Skin of body (tissue), 2 donors: ENCODE data around the gene TUBA3D. TPM values are rescaled to one million over a fixed set of nuclear protein-coding genes. Genes with fewer than 3 reads are reported as not detected.
"Not testable (repeated sequence)": the region's sequence is repeated elsewhere in the genome, so short reads cannot be mapped to it uniquely, and the experiment has no call there.

Experiments
- DNase-seq: peaks from one replicate; lab custom pipeline; 2025; lab: John Stamatoyannopoulos, UW
- total RNA-seq: library from RNA; depleted of rRNA; stranded (reverse); fragments of >200 nt; gene quantifications from one replicate; pipeline ENCODE4 v1.2.3, GENCODE V29; 2014

Gene TUBA3D
- total RNA-seq, 1 donor from 2014 or later, result not detected

- not testable (repeated sequence) for DNase-seq
Measured at GRCh38 chr2:131483981-131484820, 8.3 kb downstream of the TUBA3D start.

DNA sequence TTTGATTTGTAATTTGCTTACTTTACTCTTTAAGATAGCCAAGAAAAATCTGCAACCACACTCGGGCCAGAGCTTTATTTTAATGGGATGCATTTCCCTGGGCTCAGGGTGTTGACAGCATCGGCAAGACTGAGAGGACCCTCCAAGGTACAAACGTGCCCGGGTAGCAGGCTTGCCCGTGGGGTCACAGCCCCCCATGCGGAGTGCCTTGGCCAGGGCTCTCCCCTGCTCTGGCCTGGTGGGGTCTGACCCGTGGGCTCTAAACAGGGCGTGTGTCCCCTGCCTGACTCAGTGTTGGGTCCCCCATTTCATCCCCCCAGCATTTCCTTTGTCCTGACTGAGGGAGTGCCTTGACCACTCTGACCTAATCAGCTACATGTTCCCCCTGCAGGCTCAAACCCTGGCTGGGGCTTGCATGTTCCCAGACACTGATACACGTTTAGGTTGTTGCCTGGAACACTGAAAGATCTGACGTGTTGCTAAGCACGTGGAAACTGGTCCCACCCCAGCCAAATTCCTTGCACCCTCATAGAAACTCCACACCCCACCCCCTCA is 9.1 kb downstream of the TUBA3D start:
- not testable (repeated sequence) for DNase-seq

GRCh38 chr2:131486201-131486902 is 10.4 kb downstream of the TUBA3D start:
- not testable (repeated sequence) for DNase-seq

- DNase-seq, result no peak
Measured at GRCh38 chr2:131488306-131489205, 12.6 kb downstream of the TUBA3D start.

DNA sequence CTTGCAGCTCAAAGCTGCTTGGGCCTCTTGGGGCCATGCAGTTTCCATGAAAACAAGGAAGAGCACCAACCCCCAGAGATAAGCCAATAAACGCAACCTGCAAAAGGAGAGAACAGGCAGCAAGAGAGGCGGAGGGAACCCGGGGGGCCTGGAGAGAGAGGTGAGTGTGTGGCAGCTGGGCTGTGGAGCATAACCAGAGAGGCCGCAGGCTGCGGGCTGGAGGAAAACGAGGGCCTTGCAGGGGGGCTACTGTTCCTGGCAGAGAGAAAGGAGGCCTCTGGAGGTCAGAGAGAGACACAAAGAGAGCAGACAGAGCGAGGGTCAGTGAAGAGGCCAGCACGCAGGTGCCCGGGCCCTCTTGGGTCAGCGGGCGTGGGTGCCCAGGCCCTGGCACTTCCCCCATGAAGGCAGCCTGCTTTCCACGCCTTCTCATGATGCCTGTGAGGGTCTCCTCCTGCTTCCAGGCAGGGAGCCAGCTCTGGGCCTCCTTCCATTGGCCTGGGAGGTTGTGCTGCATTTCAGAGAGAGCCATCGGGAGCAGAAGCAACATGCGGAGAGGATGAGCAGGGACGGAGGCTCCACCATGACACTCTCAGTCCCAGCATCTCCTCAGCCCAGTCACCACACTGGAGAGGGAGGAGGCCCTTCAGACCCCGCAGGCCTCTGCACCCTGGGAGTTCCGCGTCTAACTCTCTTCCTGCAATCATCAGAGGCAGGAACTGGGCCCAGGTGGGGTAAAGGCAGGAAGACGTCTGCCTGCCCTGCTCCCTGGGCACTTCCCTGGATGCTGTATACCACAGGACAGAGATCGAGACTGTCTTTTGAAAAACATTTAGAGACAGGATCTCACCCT is 14.9 kb downstream of the TUBA3D start:
- not testable (repeated sequence) for DNase-seq

DNA sequence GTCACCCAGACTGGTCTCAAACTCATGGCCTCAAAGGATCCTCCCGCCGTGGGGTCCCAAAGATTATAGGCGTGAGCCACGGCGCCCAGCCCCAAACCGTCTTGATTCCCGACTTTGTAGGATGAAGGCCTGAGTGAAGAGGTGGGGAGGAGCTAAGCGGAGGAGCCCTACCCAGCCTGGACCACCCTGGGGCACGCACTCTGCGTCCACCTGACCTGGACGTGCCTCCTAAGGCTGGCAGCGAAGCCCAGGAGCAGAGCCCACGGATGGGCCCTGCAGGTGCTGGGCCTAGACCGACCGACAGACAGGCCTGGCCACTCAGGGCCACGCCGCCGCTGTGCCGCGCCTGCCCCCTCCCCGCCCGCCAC is 15.5 kb downstream of the TUBA3D start:
- not testable (repeated sequence) for DNase-seq

DNA sequence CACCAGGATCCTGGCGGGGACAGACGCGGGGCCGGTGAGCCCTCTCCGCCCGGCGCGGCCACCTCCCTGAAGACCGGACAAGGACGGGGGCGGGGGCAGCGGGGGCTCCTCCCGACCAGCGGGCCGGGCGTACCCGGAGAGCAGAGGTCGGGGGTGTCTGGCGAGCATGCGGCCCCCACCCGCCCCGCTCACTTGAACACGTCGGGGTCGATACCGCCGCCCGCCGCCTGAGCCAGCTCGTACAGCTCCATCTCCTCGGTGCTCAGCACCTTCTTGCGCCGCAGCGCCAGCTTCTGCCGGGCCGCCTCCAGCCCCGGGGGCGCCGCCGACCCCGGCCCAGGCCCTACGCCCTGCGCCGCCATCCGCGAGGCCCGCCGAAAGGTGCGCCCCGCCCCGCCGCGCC is 16.1 kb downstream of the TUBA3D start, which contains the start of gene MZT2A:
TSS of gene MZT2A (minus strand) at position 383 of the 403 bp plus-strand sequence. CDS start at position 362, 21 bp downstream.
- not testable (repeated sequence) for DNase-seq

- peak; percentile 92 for DNase-seq
Measured at GRCh38 chr2:131492418-131493198, 16.7 kb downstream of the TUBA3D start.

DNA sequence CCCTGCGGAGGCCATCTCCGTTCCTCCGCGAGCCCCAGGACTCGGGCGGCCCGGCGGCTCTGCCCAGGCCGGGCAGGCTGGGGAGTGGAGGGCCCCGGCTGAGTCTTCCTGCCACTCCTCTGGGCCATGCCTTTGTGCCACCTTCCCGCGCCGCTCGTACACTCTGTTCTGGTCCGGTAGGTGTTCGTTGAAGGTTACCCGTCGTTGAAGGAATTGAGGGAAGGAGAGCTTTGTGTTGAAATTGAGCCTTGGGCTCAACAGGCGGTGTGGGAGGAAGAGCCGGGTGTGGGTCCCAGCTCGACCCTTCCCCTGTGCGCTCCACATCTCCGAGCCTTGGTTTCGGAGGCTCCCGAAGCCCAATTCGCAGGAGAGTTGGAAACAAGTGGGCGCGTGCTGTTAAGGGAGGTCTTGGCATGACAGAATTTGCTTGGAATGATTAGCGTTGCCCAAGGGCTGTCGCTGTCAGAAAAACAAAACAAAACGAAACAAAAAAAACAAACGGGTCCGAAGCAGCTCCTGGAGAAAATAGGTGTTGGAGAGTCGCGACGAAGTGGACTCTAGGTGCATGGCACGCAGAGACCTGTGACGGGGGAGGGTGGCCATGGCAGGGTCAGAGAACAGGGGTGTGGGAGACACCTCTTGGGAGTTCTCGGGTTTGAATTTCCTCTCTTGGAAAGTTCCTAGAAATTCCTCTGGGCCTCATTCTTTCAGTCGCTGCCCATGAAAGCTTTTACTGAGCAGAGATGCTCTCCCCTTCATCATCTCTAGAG is 17.5 kb downstream of the TUBA3D start:
- DNase-seq, result no peak

GRCh38 chr2:131495506-131495905 is 19.6 kb downstream of the TUBA3D start:
- not testable (repeated sequence) for DNase-seq

DNA sequence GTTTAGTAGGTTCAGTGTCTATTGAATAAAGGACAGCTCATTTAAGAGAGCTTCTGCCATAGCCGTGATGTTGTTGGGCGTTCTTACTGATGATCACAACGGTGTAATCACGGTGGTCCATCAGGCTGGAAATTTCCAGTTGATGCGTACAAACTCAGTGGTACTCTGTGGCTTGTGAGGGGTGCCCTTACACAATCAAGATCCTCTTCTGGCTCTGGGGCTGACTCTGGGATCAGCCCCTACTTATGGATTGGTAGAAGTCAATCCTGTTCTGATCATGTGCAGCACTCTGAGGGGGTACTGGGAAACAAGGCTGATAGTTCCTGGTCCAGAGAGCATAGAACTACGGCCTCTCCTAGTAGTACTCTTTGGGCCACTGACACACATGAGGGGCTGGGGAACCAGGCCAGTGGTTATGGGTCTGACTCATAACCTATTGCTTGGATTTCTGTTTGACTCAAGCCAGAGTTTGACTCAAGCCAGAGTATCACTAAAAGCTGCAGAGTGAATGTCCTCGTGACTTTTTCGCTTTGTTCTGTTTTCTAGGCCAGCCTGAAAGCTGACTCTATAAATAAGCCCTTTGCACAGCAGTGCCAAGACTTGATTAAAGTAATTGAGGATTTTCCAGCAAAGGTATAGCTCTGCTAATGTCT is 22.5 kb downstream of the TUBA3D start:
- DNase-seq, result not testable (repeated sequence)

DNA sequence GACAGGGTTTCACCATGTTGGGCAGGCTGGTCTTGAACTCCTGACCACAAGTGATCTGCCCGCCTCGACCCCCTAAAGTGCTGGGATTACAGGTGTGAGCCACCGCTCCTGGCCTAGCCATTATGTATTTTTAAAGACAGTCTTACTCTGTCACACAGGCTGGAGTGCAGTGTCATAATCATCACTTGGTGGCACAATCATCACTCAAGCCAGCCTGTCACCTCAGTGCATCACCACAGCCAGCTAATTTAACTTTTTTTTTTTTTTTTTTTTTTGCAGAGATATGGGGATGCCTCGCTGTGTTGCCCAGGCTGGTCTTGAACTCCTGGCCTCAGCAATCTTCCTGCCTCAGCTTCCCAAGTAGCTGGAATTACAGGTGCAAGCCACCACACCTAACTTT is 27.7 kb downstream of the TUBA3D start:
- not testable (repeated sequence) for DNase-seq

GRCh38 chr2:131504082-131504750 is 28.3 kb downstream of the TUBA3D start:
- DNase-seq, result not testable (repeated sequence)

DNA sequence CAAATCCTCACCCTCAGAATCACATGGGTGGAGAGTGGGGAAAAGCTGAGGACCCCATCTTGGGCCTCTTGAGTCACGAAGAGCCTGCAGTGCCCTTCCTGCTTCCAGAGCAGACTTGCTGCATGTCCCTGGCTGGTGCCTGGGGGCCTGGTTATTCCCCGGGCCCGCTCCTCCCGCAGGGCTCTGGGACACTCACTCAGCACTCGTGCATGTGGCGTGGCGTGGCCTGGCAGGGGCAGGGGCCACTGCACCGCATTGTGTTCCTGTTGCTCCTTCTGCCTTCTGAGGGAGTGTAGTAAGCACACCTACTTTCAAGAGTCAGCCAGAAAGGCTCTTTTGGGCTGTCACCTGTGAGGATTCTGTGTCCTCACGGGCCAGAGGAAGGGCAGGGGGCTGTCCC is 33.7 kb downstream of the TUBA3D start:
- no peak for DNase-seq

DNA sequence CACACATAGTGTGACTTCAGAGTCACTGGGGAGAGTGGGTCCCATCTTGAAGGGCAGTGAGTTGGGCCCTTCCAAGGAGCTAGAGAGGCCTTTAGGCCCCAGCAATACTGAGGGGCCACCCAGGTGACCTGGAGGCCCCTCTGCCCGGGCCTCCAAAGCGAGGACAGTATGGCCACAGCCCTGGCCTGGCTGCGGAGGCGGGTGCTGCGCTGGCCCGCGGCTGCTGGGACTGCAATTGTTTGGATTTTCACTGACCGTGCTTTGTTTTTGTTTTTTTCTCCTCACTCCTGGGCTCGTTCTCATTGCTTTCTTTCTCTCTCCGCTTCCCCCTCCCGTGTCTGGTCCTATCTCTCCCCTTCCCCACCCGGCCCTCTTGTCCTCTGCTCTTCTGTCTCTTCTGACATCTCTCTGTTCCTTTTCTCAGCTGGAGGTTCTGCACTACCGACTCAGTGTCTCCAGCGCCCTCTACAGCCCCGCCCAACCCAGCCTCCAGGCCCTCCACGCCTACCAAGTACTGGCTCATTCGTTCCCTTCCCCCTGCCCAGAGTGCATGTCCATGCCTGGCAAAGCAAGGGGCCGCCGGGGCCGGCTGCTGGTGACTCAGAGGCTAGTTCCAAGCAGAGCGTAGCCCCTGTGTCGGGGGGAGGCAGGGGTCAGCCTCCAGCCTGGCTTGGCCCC is 35.5 kb downstream of the TUBA3D start:
- DNase-seq, result not testable (repeated sequence)

DNA sequence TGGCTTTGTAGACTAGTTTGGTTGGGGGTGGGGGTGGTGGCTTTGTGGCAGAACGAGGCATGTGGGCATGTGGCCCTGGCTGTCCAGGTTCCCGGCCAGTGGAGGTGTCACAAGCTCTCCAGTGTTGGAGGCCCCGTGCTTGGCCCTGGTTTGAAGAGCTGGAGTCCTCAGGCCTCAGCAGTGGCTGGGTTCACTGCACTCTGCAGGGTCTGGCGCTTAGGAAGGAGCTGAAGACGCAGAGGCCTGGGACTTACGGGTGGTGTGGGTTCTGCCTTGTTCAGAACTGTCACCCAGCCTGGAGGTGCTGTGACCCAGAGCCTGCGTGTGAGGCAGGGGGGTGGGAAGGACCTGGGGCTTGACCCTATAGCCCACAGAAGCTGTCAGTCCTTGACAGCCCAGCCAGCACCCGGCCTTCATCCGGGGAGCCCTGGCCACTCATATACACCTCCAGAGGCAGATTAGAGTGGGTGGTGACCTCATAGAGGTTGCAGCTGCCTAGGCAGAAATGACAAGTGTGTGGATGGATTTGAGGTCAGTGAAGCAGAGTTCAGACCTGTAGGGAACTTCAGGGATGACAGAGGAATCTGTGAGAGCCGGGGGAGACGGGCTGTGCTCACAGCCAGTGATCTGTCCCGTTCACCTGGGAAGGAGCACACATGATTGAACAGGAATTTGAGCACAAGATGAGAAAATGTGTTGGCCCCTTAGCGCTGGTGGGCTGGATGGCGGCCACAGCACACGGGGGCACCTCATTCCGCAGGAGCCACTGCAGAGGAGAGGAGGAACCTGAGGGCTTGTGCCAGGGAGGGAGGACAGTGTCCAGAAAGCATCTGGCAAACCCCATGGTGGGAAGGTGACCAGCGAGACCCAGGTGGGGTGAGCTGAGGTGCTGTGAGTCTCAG is 36.3 kb downstream of the TUBA3D start:
- DNase-seq, result not testable (repeated sequence)
